ENCODE results near the gene COPB1. TPM values are rescaled to one million over a fixed set of nuclear protein-coding genes. Genes with fewer than 3 reads are reported as not detected.

COPB1 gene, protein sequence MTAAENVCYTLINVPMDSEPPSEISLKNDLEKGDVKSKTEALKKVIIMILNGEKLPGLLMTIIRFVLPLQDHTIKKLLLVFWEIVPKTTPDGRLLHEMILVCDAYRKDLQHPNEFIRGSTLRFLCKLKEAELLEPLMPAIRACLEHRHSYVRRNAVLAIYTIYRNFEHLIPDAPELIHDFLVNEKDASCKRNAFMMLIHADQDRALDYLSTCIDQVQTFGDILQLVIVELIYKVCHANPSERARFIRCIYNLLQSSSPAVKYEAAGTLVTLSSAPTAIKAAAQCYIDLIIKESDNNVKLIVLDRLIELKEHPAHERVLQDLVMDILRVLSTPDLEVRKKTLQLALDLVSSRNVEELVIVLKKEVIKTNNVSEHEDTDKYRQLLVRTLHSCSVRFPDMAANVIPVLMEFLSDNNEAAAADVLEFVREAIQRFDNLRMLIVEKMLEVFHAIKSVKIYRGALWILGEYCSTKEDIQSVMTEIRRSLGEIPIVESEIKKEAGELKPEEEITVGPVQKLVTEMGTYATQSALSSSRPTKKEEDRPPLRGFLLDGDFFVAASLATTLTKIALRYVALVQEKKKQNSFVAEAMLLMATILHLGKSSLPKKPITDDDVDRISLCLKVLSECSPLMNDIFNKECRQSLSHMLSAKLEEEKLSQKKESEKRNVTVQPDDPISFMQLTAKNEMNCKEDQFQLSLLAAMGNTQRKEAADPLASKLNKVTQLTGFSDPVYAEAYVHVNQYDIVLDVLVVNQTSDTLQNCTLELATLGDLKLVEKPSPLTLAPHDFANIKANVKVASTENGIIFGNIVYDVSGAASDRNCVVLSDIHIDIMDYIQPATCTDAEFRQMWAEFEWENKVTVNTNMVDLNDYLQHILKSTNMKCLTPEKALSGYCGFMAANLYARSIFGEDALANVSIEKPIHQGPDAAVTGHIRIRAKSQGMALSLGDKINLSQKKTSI
- 236 and 263 TPM in 2 replicates for total RNA-seq

GRCh38 chr11:14499560-14500180, at the start of gene COPB1:
TSS of gene COPB1 (minus strand) at chr11:14499811. CDS start at chr11:14498928, 883 bp downstream.

DNA sequence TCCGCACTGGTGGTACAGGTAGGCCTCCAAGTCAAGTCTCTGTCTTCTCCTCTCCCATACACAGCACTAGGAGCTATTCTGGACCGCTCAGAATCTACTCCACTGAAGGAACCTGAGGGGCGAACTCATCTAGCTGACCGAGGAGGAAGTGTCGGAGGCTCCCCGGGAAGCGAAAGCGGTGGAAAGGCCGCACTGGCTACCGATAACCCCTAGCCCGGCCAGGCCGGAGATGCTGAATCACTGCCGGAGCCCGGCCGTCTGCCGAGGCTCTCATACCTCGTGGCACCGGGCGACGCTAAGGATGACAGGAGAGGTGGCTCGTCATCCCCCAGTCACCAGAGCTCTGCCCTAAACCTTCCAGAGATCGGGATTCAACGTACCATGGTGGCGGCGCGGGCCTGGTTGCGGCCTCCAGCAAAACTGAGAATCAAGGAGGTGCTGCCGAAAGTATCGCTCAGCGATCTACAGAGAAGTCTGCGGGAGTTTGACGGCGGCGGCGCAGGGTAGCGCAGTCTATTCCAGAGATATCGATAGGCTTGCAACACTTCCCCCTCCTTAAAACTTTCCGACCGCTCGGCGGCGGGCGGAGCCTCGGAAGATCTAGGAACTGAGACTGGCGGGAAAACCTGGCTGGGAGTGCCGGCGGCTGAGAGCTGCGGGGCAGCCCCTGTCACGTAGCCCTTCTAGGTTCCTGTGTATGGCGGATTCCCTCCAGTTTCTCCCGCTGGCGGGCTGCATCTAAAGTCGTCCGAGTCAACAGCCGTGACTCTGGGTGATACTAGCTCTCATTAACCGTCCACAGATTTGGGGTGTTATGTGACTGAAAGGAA, 20.5 kb upstream of the COPB1 start, which contains the start of gene PSMA1:
TSS of gene PSMA1 (minus strand) at position 470 of the 830 bp plus-strand sequence. CDS start at position 383, 87 bp downstream.

Other genes starting within 250 kb of the COPB1 start
- gene RRAS2, start 140.6 kb downstream of the COPB1 start, total RNA-seq, result 31.5 and 55.6 TPM in 2 replicates
- gene PSMA1, start 20.6 kb upstream of the COPB1 start, total RNA-seq, result 111 and 135 TPM in 2 replicates
- gene PDE3B, start 144.0 kb upstream of the COPB1 start, total RNA-seq, result 2.5 and 4.6 TPM in 2 replicates